Stimulated activated CD4-positive, alpha-beta T cell treated with anti-CD3 and anti-CD28 coated beads, Interleukin-1b, Interleukin-23, amount 100 ng/mL, for 24 hours (primary cell): ENCODE results near the gene GRAMD1A.
"Not testable (repeated sequence)": the region's sequence is repeated elsewhere in the genome, so short reads cannot be mapped to it uniquely, and the experiment has no call there.

ENCODE experiments used
- DNase-seq, 4 experiments: peaks; one replicate each; pipeline ENCODE4 v3.0.0-alpha.2; 2020; ENCODE audit warnings: low read depth in 4 of 4, low spot score in 1 of 4

The GRAMD1A gene

DNA sequence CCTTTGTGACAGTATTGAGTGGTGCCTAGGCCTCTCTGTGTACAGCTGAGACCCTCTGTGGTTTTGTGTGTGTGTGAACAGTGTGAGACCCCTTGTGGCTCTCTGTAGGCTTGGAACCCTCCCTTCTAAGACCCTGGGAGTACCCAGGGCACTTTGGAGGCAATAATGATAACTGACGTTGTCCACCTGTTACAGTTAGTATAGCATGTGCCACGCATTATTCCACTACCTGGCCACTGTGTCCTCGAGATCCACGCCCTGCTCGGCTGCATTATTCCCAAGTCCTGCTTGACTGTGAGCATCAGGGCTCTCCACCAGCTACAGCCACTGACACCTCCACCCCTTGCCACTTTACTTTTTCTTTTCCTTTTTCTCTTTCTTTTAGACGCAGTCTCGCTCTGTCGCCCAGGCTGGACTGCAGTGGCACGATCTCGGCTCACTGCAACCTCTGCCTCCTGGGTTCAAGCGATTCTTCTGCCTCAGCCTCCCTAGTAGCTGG, 2.0 kb downstream of the GRAMD1A start:
- DNase-seq: no peak

DNA sequence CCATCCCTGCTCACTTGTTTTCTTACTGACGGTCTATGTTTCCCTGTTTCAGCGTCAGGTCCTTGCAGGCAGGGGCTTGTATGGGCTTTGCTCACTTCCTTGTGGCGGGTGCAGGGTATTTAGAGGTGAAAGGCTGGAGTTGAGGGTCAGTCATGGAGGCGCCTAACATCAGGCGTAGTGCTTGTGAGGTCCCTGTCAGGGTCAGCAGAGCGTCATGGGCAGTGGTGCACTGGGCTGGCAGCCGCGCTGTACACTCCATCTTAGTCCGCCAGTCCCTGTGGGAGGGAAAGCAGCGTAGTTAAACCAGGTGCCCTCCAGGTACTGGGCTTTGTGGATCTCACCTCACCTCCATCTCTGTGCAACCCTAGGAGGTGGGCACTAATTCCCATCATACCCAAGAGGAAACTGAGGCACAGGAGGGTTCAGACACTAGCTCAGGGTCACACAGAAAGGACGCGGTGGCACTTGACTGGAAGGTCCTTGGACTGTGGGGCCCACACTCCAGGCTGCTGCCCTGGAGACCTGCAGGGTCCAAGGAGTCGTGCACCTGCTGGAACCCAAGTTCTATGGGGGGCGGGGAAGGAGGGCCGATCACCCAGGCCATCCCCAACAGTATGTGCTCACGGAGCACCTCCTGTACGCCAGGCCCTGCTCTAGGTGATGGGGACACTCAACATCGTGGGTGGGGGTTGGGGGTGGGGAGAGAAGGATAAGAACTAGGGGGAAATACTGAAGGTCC, 4.6 kb downstream of the GRAMD1A start:
- no peak for DNase-seq

DNA sequence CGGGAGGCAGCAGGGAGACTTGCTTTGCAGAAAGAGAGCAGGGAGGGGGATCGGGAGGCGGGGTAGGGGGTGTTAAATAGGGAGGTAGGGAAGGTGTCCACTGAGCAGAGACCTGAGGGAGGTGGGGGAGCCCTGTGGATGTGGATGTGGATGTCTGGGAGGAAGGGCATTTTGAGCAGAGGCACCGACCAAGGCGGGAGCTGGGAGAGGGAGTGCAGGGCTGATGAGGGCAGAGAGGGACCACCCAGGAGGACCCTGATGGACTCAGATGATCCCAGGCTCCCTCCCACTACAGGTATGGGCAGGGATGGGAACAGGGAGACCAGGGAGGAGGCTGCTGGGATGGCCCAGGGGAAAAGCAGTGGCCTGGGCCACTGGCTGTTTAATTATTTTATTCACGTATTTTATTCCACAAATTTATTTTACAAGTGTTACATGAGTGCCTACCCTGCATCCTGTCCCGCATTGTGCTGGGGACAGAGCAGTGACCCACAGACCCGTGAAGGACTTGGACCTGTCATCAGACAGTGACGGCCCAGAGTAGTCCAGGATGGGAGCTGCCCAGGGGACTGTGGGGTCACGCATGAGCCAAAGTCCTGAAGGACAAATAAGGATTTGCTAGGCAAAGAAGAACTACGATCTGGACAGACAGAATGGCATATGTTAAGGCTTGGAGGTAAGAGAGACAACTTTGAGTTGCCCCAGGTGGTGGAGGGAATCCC, 5.3 kb downstream of the GRAMD1A start:
- no peak for DNase-seq

DNA sequence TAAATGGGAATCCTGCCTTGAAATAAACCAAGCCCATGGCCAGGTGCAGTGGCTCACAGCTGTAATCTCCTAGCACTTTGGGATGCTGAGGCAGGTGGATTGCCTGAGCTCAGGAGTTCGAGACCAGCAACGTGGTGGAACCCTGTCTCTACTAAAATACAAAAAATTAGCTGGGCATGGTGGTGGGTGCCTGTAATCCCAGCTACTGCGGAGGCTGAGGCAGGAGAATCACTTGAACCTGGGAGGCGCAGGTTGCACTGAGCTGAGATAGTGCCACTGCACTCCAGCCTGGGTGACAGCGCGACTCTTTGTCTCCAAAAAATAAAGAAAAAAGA, 5.9 kb downstream of the GRAMD1A start:
- not testable (repeated sequence) for DNase-seq

DNA sequence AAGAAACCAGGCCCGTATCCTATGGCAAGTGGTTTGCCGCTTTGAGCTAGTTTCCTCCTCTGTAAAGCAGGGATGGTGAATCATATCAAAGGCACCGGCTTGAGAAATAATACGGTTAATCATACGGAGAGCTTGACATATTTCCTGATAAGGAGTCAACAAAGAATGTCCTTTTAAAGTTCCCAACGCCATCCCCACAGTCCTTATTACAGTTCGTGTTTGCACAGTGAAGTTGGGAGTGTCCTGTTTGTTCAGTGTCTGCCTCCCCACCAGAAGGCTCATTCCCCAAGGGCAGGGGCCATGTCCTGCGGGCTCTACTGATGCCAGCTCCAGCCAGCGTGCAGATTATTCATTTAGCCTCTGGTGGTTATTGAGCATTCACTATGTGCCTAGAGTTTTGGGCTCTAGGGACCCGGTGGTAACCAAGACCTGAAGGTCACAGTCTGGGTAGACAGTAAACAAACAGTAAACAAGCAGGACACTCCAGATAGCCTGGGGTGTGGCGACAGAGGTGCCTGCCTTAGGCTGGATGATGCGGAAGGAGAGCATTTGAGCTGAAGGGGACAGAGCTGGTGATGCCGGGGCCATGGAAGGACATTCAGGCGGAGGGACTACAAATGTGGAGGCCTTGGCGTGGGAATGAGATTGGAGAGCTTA, 6.3 kb downstream of the GRAMD1A start:
- no peak for DNase-seq

DNA sequence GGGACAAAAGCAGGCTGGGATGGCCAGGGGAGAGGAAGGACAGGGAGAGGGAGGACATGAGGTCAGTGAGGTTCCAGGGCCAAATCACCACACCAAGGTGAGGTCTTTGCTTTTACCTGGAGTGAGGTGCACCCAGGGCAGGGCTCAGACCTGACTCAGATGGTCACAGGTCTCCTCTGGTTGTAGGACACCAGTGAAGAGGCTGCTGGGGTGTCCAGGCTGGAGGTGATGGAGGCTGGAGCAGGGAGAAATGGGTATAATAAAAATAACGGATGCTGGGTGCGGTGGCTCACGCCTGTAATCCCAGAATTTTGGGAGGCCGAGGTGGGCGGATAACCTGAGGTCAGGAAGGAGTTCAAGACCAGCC, 6.9 kb downstream of the GRAMD1A start:
- no peak for DNase-seq

DNA sequence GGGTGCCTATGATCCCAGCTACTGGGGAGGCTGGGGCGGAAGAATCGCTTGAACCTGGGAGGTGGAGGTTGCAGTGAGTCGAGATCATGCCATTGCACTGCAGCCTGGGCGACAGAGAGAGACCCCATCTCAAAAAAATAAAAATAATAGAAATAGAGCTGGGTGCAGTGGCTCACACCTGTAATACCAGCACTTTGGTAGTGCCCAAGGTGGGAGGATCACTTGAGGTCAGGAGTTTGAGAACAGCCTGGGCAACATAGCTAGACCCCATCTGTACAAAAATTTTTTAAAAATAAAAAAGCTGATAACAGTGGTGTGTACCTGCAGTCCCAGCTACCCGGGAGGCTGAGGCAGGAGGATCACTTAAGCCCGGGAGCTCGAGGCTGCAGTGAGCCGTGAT, 7.3 kb downstream of the GRAMD1A start:
- DNase-seq: not testable (repeated sequence)

DNA sequence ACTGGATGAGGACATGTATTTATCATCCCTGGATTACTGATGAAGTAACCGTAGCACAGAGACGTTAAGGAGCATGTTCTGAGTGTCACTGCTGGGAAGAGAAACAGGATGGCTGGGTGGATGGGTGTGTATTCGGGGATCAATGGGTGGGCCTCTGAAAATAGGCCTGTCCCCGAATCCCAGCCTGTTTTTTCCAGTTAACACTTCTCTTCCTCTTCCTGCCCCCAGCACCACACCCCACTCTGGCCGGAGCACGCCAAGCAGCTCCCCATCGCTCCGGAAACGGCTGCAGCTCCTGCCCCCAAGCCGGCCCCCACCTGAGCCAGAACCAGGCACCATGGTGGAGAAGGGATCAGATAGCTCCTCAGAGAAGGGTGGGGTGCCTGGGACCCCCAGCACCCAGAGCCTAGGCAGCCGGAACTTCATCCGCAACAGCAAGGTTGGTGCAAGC, 8.8 kb downstream of the GRAMD1A start:
- DNase-seq: no peak

DNA sequence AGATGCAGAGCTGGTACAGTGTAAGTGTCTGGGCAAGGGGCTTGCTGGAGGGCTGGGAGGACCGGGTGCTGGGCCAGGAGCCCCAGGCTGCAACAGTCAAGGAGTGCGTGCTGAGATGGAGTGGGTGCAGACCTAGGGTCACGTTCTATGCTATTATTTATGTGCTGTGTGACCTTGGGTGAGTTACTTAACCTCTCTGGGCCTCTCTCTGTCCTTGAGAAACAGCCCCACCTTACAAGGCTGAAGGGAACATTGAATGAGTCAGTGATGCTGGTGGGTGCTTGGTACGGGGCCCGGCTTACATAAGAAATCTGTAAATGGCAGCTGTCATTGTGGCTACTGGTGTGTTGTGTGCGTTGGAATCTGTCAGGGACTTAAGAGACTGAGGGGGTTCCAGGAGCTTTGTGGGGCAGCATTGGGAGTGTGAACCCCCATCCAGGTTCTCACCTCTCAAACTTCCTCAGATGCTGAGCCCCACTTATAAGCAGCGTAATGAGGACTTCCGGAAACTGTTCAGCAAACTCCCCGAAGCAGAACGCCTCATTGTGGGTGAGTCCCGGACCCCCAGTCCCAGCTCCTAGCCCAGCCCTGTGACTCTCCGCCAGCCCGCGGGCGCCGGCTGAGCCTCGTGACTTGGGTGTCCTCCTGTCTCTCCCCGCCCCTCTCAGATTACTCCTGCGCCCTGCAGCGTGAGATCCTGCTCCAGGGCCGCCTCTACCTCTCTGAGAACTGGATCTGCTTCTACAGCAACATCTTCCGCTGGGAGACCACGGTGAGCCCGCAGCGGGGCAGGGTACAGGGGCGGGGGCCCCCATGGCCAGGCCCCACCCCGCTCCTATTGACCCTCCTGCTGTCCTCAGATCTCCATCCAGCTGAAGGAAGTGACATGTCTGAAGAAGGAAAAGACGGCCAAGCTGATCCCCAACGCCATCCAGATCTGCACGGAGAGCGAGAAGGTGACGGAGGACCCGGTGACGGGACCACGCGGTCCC, 9.6 kb downstream of the GRAMD1A start:
- no peak for DNase-seq

DNA sequence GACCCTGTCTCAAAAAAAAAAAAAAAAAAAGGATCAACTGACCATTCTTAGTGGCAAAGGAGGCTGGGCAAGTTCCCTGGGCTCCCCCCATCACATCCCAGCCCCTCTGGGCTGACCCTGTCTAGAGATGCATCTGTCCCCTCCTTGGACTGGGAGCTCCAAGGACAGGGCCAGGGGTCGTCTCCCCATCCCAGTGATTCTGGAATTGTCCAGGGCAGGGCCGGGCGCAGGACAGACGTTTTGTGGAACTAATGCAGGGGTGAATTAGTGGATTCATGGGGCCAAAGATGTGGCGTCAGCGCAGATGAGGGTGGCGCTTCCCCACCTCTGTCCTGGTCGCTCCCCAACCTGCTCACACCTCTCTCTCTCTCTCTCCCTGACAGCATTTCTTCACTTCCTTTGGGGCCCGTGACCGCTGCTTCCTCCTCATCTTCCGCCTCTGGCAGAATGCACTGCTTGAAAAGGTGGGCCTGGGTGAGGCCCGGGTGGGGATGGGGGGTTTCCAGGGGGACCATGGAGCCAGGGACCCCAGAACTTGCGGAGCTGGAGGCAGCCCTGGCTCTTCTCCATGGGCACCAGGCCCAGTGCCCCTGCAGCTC, 11.1 kb downstream of the GRAMD1A start:
- DNase-seq: no peak

DNA sequence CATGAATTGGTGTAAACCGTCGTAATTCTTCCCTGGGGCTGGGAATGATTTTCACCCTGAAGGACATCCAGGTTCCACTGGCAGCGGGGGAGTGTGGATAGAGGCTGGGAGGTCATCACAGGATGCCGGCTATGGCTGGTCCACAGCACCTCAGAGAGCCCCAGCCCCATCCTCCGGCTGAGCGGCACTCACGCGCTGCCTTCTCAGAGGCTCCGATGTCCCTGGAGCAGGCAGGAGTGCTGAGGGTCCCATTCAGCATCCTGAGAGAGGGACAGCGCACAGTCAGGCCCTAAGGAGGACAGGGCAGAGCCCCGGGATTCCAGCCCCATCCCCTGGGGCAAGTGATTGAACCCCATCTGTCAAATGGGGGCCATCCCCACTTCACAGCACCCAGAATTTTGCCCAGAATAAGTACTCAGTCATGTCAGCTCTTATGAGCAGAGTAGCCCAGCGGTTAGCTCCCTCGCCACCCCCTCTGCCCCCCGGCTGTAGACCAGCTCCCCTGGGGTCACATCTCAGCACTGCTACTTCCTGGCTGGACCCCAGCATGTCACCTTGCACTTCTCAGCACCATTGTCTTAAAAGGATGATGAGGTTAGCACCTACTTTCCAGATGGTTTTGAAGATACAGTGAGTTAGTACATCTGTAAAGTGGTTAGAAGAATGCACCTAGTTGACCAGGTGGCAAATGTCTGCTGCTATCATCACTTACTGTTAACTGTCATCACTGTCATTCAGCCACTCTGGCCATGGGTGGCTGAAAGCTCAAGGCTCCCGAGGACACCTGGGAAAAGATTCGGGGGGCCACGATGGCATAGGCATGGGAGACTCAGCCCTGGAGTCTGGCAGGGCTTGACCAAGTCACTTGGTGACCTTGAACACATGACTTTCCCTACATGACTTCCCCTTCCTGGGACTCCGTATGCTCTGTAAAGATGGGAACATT, 11.9 kb downstream of the GRAMD1A start:
- DNase-seq: no peak

DNA sequence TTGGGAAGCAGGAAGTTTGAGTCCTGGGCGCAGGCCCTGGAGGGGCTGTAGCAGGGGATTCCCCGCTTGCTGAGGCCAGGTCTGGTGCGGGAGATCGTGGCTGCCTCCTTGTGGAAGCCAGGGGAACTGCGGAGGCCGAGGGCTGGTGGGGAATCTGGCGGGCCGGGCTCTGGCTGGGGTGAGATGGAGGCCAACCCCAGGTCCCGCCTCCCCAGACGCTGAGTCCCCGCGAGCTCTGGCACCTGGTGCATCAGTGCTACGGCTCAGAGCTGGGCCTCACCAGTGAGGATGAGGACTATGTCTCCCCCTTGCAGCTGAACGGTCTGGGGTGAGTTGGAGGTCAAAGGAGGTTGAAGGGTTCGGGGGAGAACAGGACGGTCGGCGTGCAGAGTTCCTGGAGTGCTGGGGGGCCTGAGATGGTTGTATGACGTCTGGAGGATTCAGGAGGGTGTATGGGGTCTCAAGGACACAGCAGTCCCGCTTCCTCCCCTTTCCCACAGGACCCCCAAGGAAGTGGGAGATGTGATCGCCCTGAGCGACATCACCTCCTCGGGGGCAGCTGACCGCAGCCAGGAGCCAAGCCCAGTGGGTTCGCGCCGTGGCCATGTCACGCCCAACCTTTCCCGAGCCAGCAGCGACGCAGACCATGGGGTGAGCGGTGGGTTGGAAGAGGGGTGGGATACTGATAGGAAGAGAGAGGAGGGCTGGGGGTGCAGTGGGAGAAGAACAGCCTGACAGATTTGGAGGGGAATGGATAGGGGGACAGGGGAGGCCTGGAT, 13.1 kb downstream of the GRAMD1A start:
- DNase-seq: peak; percentile 65 to 73 (median 70)

DNA sequence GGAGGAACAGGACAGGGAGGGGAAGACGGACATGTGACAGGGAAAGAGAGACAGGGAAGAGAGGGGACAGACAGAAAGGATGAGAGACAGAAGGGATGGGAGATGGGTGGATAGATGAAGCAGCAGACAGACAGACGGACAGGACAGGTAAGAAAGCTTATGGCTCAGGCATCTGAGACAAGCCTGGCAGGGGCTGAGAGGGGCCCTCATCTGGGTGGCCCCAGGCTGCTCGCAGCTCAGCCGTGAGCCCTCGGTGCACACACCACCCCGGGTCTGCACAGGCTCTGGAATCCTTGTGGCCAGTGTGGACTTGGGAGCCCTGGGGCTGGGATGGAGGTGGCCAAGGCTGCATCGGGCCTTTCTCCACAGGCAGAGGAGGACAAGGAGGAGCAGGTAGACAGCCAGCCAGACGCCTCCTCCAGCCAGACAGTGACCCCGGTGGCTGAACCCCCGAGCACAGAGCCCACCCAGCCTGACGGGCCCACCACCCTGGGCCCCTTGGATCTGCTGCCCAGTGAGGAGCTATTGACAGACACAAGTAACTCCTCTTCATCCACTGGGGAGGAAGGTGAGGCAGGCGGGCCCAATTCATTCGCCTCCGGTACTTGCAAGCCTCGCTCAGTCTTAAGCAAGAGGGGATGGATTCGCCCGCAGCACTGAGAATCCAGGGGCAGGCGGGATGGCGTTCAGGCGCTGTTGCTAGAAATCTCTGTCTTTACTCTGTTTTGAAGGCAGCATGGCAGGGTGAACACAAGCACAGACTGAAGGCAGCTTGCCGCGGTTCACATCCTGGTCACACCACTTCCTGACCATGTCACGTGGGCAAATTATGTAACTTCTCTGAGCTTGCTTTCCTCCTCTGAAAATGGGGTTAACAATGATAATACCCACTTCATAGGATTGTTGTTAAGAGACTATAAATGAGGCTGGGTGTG, 14.0 kb downstream of the GRAMD1A start:
- DNase-seq: no peak

DNA sequence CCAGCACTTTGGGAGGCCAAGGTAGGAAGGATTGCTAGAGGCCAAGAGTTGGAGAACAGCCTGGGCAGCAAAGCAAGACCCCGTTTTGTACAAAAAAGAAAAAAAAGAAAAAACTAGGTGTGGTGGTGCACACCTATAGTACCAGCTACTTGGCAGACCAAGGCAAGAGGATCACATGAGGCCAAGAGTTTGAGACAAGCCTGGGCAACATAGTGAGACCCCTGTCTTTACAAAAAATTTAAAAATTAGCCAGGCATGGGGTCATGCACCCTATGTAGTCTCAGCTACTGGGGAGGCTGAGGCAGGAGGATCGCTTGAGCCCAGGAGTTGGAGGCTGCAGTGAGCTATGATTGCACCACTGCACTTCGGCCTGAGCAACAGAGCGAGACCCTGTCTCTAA, 14.7 kb downstream of the GRAMD1A start:
- DNase-seq: not testable (repeated sequence)

DNA sequence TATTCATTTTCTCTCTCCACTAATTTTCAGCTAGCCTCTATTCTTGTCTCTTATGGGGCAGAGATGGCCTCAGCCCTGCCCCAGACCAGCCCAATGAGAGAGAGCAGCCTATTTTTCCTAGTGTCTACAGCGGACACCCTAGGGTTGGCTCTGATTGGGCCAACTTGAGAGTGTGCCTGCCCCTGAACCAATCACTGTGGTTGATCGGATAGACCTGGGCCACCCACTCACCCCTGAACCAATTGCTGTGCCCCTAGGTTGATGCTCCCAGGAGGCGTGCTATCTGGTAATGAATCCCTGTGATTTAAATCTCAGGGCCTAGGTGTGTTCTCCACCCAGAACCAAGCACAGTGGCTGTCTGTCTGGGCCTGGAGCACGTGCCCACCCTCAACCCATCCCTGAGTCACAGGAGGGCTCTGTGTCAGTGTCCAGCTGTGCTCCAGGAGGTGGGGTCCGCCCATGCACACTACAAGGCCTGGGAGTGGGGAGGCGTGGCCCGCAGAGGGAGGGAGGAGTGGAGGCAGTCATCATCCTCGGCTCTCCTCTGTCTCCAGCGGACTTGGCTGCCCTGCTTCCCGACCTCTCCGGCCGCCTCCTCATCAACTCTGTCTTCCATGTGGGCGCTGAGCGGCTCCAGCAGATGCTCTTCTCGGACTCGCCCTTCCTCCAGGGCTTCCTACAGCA, 15.3 kb downstream of the GRAMD1A start:
- no peak for DNase-seq

DNA sequence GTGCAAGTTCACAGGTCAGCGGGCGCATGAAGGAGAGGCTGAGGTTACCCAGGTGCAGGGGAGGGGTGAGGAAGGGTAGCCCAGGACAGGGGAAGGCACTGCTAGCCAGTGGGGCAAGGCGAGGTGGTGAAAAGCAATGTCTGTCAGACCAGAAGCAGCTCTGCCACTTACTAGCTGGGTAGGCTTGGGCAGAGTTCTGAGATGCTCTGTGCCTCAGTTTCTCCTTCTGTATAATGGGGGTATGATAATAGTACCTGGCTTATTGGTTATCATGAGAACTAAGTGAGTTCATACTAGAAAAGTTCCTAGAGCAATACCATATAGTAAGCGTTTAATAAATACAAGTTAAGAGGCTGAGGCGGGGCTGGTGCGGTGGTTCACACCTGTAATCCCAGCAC, 15.8 kb downstream of the GRAMD1A start:
- no peak for DNase-seq

DNA sequence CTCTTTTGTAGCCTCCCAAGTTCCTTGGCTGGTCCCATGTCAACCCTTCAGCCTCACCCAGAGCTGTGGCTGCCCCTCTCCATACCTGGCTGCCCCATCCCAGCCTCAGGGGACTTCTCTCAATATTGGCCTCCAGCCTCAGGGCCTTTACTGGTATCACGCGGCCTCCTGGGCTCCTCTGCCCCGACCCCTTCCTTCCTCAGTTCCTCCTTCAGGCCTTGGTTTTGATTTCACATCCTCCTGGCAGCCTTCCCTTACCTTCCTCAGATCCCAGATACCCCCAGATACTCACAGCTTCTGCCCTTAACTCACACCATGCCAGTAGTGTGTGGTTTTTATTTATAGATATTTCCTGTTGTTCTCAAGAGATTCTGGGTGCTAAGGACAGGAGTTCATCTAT, 17.4 kb downstream of the GRAMD1A start:
- no peak for DNase-seq
